HG02885 (cell line): ENCODE data around the gene USF2.
"Not testable (repeated sequence)": the region's sequence is repeated elsewhere in the genome, so short reads cannot be mapped to it uniquely, and the experiment has no call there.

Experiments
- ATAC-seq: cut with Tn5 transposase; IDR thresholded peaks from one replicate; pipeline ENCODE4 v1.9.1; 2021; ENCODE audit warnings: mild to moderate bottlenecking; ENCODE audit not compliant: unreplicated experiment, poor library complexity

USF2 gene, protein sequence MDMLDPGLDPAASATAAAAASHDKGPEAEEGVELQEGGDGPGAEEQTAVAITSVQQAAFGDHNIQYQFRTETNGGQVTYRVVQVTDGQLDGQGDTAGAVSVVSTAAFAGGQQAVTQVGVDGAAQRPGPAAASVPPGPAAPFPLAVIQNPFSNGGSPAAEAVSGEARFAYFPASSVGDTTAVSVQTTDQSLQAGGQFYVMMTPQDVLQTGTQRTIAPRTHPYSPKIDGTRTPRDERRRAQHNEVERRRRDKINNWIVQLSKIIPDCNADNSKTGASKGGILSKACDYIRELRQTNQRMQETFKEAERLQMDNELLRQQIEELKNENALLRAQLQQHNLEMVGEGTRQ

DNA sequence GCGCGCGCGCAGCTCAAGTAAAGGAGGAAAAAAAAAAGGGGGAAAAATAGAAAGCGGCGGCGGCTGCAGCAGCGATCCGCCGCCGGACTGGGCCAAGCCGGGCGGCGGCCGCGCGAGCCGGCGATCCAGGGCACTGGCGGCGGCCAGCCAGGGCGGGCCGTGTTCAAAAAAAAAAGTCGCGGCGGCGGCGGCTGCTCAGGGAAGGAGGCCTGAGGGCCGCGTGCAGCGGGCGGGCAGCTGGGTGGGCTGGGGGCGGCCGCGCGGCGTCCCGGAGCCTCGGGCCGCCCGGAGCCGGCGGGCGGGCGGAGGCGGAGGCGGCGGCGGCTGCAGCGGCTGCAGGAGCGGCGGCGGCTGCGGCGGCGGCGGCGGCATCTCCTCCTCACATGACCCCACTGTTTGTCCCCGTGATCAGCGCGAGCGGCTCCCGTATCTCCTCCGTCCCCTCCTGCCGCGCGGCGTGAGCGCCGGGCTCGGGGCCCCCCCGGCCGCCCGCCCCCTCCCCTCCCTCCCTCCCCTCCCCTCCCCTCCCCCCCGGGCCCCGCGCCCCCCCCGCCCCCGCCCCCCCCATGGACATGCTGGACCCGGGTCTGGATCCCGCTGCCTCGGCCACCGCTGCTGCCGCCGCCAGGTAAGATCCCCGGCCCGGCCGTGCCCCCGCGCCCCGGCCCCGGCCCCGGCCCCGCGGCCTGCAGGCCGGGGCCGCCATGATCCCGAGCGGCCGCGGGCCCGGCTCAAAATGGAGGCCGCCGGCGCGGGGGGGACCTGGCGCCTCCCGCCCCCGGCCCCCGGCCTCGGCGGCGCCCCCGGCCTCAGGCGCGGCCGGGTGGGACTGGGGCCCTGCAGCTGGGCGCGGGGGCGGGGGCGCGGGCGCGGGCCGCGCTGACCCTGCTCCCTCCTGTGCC, at the start of gene USF2:
TSS of gene USF2 (plus strand) at position 427 of the 902 bp plus-strand sequence. CDS start at position 567, 140 bp downstream.
- peak; percentile 30 for ATAC-seq

DNA sequence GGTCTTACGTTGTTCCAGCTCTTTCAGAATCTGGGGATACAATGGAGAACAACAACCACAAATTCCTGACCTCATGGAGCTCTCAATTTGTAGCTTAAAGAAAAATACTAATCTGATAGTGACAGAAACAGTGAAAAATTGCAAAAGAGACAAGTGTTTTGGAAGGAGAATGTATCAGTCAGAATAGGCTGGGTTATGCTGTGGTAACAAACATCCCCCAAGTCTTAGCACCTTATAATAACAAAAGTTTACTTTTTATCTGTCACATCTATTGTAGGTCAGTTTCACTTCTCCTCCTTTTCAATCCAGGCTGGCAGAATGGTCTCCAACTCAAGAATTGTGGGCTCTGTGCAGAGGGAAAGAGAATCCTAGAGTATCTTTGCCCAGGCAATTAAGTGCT, 49.8 kb upstream of the USF2 start:
- no peak for ATAC-seq

GRCh38 chr19:35220315-35220921, 48.3 kb upstream of the USF2 start:
- no peak for ATAC-seq

GRCh38 chr19:35220973-35221590, 47.7 kb upstream of the USF2 start:
- ATAC-seq, result not testable (repeated sequence)

DNA sequence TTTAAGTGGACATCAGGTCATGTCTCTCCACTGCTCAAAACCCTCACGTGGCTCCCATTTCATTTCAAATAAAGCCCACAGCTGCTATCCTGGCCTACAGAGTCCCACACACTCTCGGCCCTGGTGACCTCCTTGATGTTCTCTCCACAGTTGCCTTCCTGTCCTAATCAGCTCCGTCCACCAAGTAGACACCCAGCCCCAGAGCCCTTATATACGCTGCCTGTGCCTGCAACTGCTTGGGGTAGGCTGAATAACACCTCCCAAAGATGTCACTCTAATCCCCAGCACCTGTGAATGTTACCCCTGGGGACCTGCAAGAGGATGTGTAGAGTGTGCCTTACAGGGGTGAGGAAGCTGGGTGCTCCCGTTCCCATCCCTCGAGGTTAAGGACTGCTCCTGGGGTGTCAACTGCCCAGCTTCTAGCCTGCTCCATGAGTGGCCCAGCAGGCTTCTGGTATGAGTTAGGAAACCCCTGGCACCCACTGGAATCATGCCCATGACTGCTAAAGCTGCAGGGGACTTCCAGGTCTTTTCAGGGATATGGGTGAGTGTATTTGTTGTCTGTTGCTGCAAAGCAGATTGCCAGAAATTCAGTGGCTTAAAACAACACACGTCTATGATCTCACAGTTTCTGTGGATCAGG, 46.3 kb upstream of the USF2 start:
- no peak for ATAC-seq

DNA sequence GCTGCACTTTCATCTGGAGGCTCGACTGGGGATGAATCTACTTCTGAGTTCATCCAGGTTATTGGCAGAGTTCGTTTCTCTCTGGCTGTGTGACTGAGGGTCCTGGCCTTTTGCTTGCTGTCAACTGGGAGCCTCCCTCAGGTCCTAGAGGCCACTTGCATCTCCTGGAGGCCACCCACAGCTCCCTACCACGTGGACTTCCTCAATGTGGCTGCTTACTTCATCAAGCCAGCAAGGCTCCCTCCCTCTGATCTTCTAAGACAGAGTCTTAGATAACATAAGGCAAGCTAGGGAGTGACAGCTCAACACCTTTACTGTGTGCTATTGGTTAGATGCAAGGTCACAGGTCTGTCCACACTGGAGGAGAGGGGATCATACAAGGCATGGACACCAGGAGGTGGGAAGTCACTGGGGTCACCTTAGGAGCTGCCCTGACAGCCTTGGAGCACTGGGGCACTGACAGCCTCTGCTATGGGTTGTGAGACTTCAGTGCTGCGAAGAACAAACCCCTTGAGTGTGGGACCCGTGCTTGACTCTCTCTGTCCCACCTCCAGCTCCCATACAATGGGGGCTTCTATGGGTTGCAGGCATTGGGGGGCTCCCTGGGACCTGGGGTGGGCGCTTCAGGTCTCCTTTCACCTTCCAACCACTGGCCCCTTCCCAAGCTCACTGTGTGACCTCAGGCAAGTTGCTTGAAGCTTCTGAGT, 45.5 kb upstream of the USF2 start:
- ATAC-seq, result no peak

GRCh38 chr19:35223862-35224505, 44.8 kb upstream of the USF2 start:
- no peak for ATAC-seq

DNA sequence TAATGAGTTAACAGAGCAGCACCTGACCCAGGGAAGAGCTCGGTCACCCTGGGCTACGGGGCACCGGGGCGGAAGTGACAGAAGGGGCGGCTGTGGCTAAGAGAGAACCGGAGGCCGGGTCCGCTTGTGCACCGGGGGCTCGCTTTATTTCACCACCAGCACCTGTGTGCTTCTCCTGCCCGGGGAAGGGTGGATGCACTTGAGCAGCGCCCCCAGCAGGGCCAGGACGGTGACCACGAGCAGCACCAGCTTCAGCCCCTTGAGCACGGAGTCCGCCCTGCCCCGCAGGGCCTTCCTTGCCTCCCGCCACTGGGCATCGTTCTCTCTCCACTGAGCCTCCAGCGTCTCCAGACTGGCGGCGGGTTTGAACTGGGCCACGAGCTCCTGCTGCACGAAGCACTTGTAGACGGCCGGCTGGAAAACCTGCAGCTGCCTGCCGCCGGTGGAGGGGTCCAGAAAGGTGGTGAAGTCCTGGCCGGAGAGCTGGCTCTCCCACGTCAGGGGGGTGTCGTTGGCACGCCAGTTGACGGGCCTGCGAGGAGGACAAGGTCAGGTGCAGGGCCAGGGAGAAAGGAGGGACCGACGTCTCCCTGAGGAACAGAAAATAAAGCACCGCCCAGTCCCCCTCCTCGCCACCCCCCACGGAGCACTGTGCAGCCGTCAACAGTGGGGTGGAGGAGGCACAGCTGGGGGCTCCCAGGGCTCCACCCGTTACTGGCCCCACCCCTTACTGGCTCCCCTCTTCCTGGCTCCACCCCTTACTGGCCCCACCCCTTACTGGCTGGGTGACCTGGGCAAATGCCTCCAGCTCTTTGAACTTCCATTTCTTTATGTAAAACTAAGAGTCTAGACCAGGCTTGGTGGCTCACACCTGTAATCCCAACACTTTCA, 43.8 kb upstream of the USF2 start:
- no peak for ATAC-seq

DNA sequence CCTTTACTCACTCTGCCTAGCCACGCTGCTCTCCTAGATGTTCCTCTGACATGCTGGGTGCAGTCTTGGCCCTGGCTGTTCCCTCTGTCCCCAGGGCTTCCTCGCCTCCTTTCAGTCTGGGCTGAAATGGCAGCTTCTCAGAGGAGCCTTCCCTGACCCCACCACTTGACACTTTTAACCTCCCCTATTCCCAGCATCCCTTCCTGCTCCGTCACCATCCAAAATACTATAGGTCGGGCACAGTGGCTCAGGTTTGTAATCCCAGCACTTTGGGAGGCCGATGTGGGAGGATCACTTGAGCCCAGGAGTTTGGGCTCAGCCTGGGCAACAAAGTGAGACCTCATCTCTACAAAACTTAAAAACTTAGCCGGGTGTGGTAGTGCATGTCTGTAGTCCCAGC, 42.8 kb upstream of the USF2 start:
- ATAC-seq, result no peak

DNA sequence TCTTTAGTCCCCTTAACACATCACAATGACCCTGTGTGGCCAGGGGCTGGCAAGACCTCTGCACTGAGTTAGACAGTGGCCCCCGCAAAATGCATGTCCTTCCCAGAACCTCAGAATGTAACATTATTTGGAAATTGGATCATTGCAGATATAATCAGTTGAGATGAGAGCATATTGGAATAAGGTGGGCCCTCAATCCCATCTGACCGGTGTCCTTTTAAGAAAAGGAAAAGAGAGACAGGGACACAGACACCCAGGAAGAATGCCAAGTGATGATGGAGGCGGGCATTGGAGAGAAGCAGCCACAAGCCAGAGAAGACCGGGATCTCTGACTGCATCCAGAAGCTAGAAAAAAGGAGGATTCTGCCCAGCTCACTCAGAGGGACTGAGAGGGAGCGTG, 42.0 kb upstream of the USF2 start:
- ATAC-seq, result no peak

DNA sequence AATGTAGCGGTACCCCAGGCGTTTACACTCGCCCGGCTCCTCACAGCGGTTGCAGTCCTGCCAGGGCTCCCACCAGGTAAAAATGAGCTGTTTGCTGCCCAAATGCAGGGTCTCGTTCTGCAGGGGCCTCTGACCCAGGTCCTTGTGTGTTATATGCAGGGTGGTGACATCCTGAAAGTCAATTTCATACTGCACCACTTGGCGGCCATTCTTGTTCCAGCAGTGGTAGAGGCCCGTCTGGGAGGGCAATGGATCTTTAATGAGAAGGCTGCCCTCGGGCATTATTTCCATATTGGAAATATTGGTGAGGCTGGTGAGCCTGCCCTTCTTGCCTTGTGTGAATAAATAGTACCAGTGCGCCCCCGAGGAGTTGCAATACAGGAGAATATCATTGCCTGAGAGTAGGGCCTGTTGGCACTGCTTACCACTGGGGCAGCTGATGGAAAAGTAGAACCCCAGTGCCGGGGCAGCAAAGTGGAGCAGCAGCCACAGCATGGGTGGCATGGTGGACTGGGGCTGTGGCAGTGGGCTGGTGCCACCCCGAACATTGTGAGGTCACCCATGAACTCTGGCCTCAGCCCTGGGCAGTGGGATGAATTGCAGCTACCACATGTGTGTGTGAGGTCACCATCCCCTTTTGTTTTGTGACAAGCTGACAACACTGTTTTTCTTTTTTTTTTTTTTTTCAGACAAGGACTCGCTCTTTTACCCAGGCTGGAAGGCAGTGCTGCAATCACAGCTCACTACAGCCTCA, 40.4 kb upstream of the USF2 start, which contains the start of gene FAM187B:
TSS of gene FAM187B (minus strand) at position 563 of the 754 bp plus-strand sequence. CDS start at position 504, 59 bp downstream.
- ATAC-seq, result no peak

DNA sequence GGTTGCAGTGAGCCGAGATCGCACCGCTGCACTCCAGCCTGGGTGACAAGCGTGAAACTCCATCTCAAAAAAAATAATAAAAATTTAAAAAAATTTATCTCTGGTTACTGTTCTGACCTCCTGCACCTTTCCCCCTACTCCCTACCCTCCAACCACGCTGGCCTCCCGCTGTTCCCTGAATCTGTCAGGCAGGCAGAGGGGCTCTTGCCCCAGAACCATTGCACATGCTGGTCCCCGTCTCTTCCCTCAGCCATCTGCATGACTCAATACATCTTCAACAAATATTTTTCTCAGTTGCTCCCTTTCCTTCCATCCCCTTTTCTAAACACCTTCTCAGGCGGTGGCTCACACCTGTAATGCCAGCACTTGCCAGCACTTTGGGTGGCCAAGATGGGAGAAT, 39.2 kb upstream of the USF2 start:
- no peak for ATAC-seq

DNA sequence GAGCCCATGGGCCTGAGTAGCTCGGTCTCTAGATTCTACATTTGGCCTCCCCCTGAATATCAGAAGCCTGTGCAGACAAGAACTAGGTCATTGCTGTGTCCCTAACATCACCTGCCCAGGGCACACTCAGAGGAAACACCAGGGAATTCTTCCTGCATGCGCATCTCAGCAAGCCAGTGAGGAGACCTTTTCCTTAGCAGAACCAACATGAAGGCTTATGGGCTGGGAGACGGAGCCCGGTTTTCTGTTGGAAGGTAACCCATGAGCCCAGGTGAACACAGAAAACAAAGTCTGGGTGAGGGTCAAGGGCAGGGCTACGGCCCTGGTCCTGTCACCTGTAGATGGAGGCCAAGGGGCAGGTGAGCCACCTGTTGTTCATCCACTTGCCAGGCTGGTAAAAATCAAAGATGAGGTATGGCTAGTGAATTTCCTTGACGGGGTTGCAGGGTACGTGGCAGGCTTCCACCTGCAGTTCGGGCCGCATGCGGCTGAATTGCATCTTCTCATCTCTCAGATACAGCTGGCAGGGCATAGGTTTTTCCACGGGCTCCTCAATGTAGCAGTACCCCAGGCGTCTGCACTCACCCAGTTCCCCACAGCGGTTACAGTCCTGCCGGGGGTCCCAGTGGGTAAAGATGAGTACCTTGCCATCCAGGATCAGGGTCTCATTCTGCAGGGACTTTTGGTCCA, 36.7 kb upstream of the USF2 start:
- no peak for ATAC-seq

DNA sequence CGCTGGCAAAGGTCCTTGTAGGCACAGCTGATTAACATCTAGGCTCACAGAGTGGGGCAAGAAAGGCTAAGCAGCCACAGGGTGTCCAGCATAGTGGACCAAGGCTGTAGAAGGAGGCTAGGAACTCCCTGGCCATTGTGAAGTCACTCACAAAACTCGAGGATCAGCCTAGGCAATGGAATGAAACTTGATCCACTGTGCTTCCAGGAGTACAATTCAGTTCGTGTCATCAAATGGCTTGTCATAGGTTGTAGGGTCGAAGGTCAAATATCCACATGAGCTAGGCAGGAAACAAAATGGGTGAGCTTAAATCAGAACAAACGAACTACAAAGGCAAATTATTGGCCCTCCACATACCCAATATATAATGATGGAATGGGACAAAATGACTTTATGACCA, 35.9 kb upstream of the USF2 start:
- ATAC-seq, result no peak

DNA sequence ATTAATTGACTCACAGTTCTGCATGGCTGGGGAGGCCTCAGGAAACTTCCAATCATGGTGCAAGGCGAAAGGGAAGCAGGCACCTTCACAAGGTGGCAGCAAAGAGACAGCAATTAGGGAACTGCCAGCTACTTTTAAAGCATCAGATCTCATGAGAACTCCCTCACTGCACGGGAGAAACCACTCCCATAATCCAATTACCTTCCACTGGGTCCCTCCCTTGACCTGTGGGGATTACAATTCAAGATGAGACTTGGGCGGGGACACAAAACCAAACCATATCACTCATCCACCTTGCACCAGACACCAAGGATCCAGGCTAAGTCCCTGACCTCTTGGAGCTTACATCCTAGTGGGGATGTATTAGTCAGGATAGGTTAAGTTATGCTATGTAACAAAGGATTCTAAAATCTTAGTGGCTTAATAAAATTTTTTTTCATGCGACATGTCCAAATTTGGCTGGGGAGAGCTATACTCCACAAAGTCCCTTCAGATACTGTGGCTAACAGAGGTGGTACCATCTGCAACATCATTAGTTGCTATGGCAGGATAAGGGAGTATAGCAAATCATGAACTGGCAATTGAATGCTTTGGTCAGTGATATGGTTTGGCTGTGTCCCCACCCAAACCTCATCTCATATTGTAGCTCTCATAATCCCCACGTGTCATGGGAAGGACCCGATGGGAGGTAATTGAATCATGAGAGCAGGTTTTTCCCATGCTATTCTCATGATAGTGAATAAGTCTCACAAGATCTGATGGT, 31.9 kb upstream of the USF2 start:
- ATAC-seq, result no peak

DNA sequence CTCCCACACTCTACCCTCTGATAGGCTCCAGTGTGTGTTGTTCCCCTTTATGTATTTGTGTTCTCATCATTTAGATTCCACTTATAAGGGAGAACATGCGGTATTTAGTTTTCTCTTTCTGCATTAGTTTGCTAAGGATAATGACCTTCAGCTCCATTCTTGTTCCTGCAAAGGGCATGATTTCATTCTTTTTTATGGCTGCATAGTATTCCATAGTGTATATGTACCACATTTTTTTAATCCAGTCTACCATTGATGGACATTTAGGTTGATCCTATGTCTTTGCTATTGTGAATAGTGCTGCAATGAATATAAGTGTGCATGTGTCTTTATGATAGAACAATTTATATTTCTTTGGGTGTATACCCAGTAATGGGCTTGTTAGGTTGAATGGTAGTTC, 29.2 kb upstream of the USF2 start:
- not testable (repeated sequence) for ATAC-seq
